Endothelial cell of umbilical vein (primary cell): ENCODE measurements around the gene ENOX2. TPM values are rescaled to one million over a fixed set of nuclear protein-coding genes. Genes with fewer than 3 reads are reported as not detected.

Source experiments
- BruUV-seq: library from RNA; stranded (reverse); fragments of 400-500 nt; replicated peaks from 2 replicates; lab custom pipeline; 2021; lab: Mats Ljungman, UMichigan
- CTCF ChIA-PET: fragments of 300-600, 350-600 bp; sonication (Branson Sonifier 250); formaldehyde crosslinking; loops from one replicate; lab custom pipeline; 2021; ENCODE audit warnings: antibody characterized with exemption, inconsistent platforms; lab: Charles Lee
- POLR2A ChIA-PET: fragments of 300-600, 350-600 bp; sonication (Branson Sonifier 250); formaldehyde crosslinking; loops from one replicate; lab custom pipeline; 2021; ENCODE audit warnings: antibody characterized with exemption, inconsistent platforms; lab: Charles Lee
- DNase-seq: peaks from one replicate; pipeline ENCODE4 v3.0.0-alpha.2; 2011; ENCODE audit warnings: low read depth, low spot score
- FAIRE-seq: peaks from 2 replicates; lab custom pipeline; 2011; peaks lifted over from hg19 to GRCh38; lab: Jason Lieb, UNC
- H2AFZ ChIP-seq: 2 replicates; pipeline ENCODE4 v1.6.0; 2012; ENCODE audit warnings: low read depth, low read length, control low read depth, inconsistent platforms
- H3K27ac ChIP-seq: 2 replicates; pipeline ENCODE4 v1.5.1; 2011; ENCODE audit warnings: low read depth, mild to moderate bottlenecking, control low read depth, low read length, moderate library complexity; ENCODE audit not compliant: insufficient read depth
- H3K27me3 ChIP-seq, 2 experiments: 2 replicates each; pipeline versions ENCODE4 v1.6.0 to v1.6.1; 2011; ENCODE audit warnings: low read length in 2 of 2, mixed read lengths in 1 of 2; ENCODE audit not compliant: control insufficient read depth in 2 of 2, insufficient read depth in 2 of 2
- H3K36me3 ChIP-seq, 2 experiments: 2 replicates in 1 of 2; 3 replicates in 1 of 2; pipeline ENCODE4 v1.5.1; 2011; ENCODE audit warnings: low read length in 2 of 2, mild to moderate bottlenecking in 1 of 2, moderate library complexity in 1 of 2; ENCODE audit not compliant: control insufficient read depth in 2 of 2, insufficient read depth in 2 of 2; ENCODE audit errors: extremely low read depth in 1 of 2
- H3K4me1 ChIP-seq: 3 replicates; pipeline ENCODE4 v1.5.1; 2011; ENCODE audit warnings: mild to moderate bottlenecking, low read length; ENCODE audit not compliant: control insufficient read depth, insufficient read depth; ENCODE audit errors: extremely low read depth
- H3K4me2 ChIP-seq: 2 replicates; pipeline ENCODE4 v1.6.1; 2011; ENCODE audit warnings: low read length, control low read depth, mixed read lengths; ENCODE audit not compliant: insufficient read depth
- H3K4me3 ChIP-seq, 3 experiments: fragments of 200-600 bp in 1 of 3; sonication (generic), shearing (Covaris generic) in 1 of 3; replicated peaks in 1 of 3; 2 replicates each; pipeline ENCODE4 v1.5.1; 2011 to 2016; ENCODE audit warnings: control low read depth in 3 of 3, low read length in 3 of 3, mild to moderate bottlenecking in 2 of 3, inconsistent platforms in 1 of 3, low read depth in 1 of 3, moderate library complexity in 1 of 3; ENCODE audit not compliant: insufficient read depth in 1 of 3
- H3K79me2 ChIP-seq: 2 replicates; pipeline ENCODE4 v1.6.0; 2012; ENCODE audit warnings: low read length, inconsistent platforms; ENCODE audit not compliant: control insufficient read depth, insufficient read depth
- H3K9ac ChIP-seq: replicated peaks from 2 replicates; pipeline ENCODE3; 2011; ENCODE audit warnings: low read length, control low read depth; ENCODE audit not compliant: insufficient read depth; ENCODE audit errors: extremely low read depth
- H3K9me1 ChIP-seq: replicated peaks from 3 replicates; pipeline ENCODE4 v1.6.0; 2011; ENCODE audit warnings: mild to moderate bottlenecking, low read length; ENCODE audit not compliant: control insufficient read depth, insufficient read depth; ENCODE audit errors: extremely low read depth
- H3K9me3 ChIP-seq: replicated peaks from 2 replicates; pipeline ENCODE4 v1.5.1; 2012; ENCODE audit warnings: low read length, inconsistent platforms; ENCODE audit not compliant: control insufficient read depth, insufficient read depth
- H4K20me1 ChIP-seq: replicated peaks from 2 replicates; pipeline ENCODE3; 2011; ENCODE audit warnings: mild to moderate bottlenecking, low read length; ENCODE audit not compliant: control insufficient read depth, insufficient read depth; ENCODE audit errors: extremely low read depth
- CTCF ChIP-seq, 2 donors: IDR thresholded peaks; 1 replicate in 1 of 2; 2 replicates in 1 of 2; pipeline ENCODE4 v1.5.1; 2011; ENCODE audit warnings: low read length in 2 of 2, mild to moderate bottlenecking in 2 of 2, moderate library complexity in 2 of 2, control low read depth in 1 of 2, inconsistent platforms in 1 of 2, low read depth in 1 of 2; ENCODE audit not compliant: insufficient read depth in 1 of 2; ENCODE audit errors: extremely low read depth in 1 of 2
- EZH2 ChIP-seq: IDR thresholded peaks from 2 replicates; pipeline ENCODE4 v1.6.1; 2012; ENCODE audit warnings: borderline replicate concordance, low read depth, mild to moderate bottlenecking, moderate library complexity, low read length, inconsistent platforms; ENCODE audit not compliant: severe bottlenecking
- FOS ChIP-seq: IDR thresholded peaks from 2 replicates; pipeline ENCODE4 v1.6.1; 2011; ENCODE audit warnings: mild to moderate bottlenecking, low read length, moderate library complexity, borderline replicate concordance; ENCODE audit not compliant: insufficient read depth
- GATA2 ChIP-seq: IDR thresholded peaks from 2 replicates; pipeline ENCODE4 v1.7.0; 2011; ENCODE audit warnings: low read depth, mild to moderate bottlenecking, moderate library complexity, mixed read lengths, low read length; ENCODE audit not compliant: insufficient read length, insufficient read depth
- JUN ChIP-seq: IDR thresholded peaks from 2 replicates; pipeline ENCODE4 v1.6.1; 2011; ENCODE audit warnings: borderline replicate concordance, low read depth; ENCODE audit not compliant: insufficient read length, insufficient read depth
- MAX ChIP-seq: IDR thresholded peaks from 2 replicates; pipeline ENCODE4 v1.6.1; 2011; ENCODE audit not compliant: insufficient read depth, insufficient read length
- MYC ChIP-seq: IDR thresholded peaks from one replicate; pipeline ENCODE4 v1.6.1; 2011; ENCODE audit warnings: mild to moderate bottlenecking, low read depth, low read length
- POLR2A ChIP-seq: IDR thresholded peaks from 2 replicates; pipeline ENCODE4 v1.6.1; 2012; ENCODE audit warnings: low read depth, mild to moderate bottlenecking, control low read depth, low read length
- POLR2AphosphoS5 ChIP-seq: IDR thresholded peaks from 2 replicates; pipeline ENCODE4 v1.6.1; 2012; ENCODE audit warnings: low read depth, mild to moderate bottlenecking, control low read depth, low read length, moderate library complexity; ENCODE audit not compliant: insufficient read depth
- dilution Hi-C: fragments of 300-500 bp; cut with MboI; formaldehyde crosslinking; loops from one replicate; pipeline ENCODE4 v1.15.0; 2019; ENCODE audit warnings: low sequenced_read_pairs; ENCODE audit not compliant: extremely low pct_ligation_motif_present
- intact Hi-C: fragments of 100-400 bp; cut with micrococcal nuclease; formaldehyde crosslinking; loops from one replicate; pipeline ENCODE4 v1.10.0; 2022
- polyA plus RNA-seq, 4 experiments: library from polyadenylated mRNA; depleted of rRNA in 3 of 4; stranded (reverse) in 3 of 4; unstranded in 1 of 4; fragments of >200 nt; gene quantifications; 2 replicates each; pipeline versions ENCODE4 v1.2.1 to v1.2.3, GENCODE V29; 2011 to 2012; ENCODE audit warnings: missing spikeins in 1 of 4
- total RNA-seq: library from RNA; stranded (reverse); gene quantifications from 2 replicates; pipeline ENCODE4 v1.2.3, GENCODE V29; 2021

Gene ENOX2
- total and polyA plus RNA-seq, 2 donors (not counting 3 experiments of a cell fraction or from before 2014, with no cell fraction given) = 5.5 to 13.1 TPM

DNA sequence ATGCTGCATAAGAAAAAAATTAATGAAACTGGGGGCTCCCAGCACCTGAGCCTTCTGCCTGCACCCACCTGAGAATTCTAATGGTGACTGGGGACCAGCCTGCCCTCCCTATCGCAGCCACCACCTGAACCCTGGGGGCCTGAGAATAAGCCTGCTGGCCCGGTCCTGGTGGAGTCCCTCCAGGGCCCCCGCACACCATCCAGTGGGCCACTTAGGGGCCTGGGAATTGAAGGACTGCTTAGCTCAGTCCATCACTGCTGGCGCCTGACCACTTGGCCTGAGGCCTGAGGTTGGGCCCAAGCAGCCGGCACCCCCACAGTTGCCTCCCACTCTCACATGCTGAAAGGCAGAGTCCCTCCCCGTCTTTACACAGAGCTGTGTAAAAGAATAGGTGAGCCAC, 230.8 kb downstream of the ENOX2 start:
- no peak overlapping the region for H3K4me2 ChIP-seq
- no peak overlapping the region for H3K27ac ChIP-seq
- CTCF ChIA-PET = interaction anchor here (1.4 kb wide), 1 partner anchor 97 kb away, joined by 4 read pairs; no protein-coding TSS in a partner anchor
- no peaks in the 10 kb centered on the region for H3K4me1 ChIP-seq
- no peaks in the 10 kb centered on the region for H3K9me1 ChIP-seq
- H3K9ac ChIP-seq = no peak overlapping the region
- intact Hi-C loops = no loop called here
- no TSS peak for BruUV-seq
- DNase-seq = no peak
- H3K27me3 ChIP-seq = no peaks in the 10 kb centered on the region
- no peaks in the 10 kb centered on the region for H3K79me2 ChIP-seq
- H3K36me3 ChIP-seq = no peaks in the 10 kb centered on the region
- dilution Hi-C loops = no loop called here
- no peak for TF ChIP-seq GATA2
- TF ChIP-seq EZH2 = no peak
- no peak for TF ChIP-seq FOS
- TF ChIP-seq MAX = no peak
- TF ChIP-seq CTCF (IDR thresholded peaks at IDR 0.05; ENCODE audit: extremely low read depth in 1 of 2, insufficient read depth in 1 of 2, low read depth in 1 of 2, low read length in 2 of 2) = no peak
- TF ChIP-seq POLR2AphosphoS5 = no peak
- TF ChIP-seq MYC = no peak
- no peak for TF ChIP-seq POLR2A
- TF ChIP-seq JUN = no peak
- POLR2A ChIA-PET = no interaction called here
- no peak overlapping the region for H3K4me3 ChIP-seq
- no peak overlapping the region for H2AFZ ChIP-seq
- no peaks in the 10 kb centered on the region for H4K20me1 ChIP-seq
- no peak for FAIRE-seq
- H3K9me3 ChIP-seq = no peaks in the 10 kb centered on the region
